GM23338 (cell line): Measurements from ENCODE around the gene CDH15. TPM values are rescaled to one million over a fixed set of nuclear protein-coding genes. Genes with fewer than 3 reads are reported as not detected.

Experiments used
- ATAC-seq: fragments of 200-7000 bp; cut with Tn5 transposase; 3 replicates; pipeline ENCODE4 v1.9.1; 2020
- DNase-seq: peaks from one replicate; pipeline ENCODE4 v3.0.0-alpha.2; 2015; ENCODE audit warnings: low spot score
- H2AFZ ChIP-seq: fragments of 200-600 bp; sonication (generic); 2 replicates; pipeline ENCODE4 v1.8.0; 2016; ENCODE audit warnings: antibody characterized with exemption, mild to moderate bottlenecking, moderate library complexity
- H3F3A ChIP-seq: fragments of 200-600 bp; sonication (generic); replicated peaks from 2 replicates; pipeline ENCODE4 v1.8.0; 2017; ENCODE audit warnings: antibody characterized with exemption, mixed run types, low read depth
- H3K27ac ChIP-seq: fragments of 200-600 bp; sonication (generic); 2 replicates; pipeline ENCODE4 v1.6.1; 2016; ENCODE audit warnings: low read depth
- H3K27me3 ChIP-seq: fragments of 200-600 bp; sonication (generic); 2 replicates; pipeline ENCODE4 v1.8.0; 2016; ENCODE audit warnings: mild to moderate bottlenecking, mixed run types, moderate library complexity; ENCODE audit not compliant: insufficient read depth
- H3K36me3 ChIP-seq: fragments of 200-600 bp; sonication (generic); 2 replicates; pipeline ENCODE4 v1.8.0; 2016; ENCODE audit warnings: mild to moderate bottlenecking; ENCODE audit not compliant: insufficient read depth
- H3K4me1 ChIP-seq: fragments of 200-600 bp; sonication (generic); 2 replicates; pipeline ENCODE4 v1.8.0; 2016; ENCODE audit warnings: mild to moderate bottlenecking, moderate library complexity; ENCODE audit not compliant: insufficient read depth
- H3K4me2 ChIP-seq: fragments of 200-600 bp; sonication (generic); 2 replicates; pipeline ENCODE4 v1.7.1; 2017; ENCODE audit warnings: mixed run types
- H3K4me3 ChIP-seq: fragments of 200-600 bp; sonication (generic); 2 replicates; pipeline ENCODE4 v1.6.1; 2016; ENCODE audit warnings: mixed run types
- H3K79me2 ChIP-seq: fragments of 200-600 bp; sonication (generic); replicated peaks from 2 replicates; pipeline ENCODE4 v1.8.0; 2017; ENCODE audit warnings: mild to moderate bottlenecking; ENCODE audit not compliant: insufficient read depth
- H3K9me2 ChIP-seq: fragments of 200-600 bp; sonication (generic); 2 replicates; pipeline ENCODE4 v1.8.0; 2017; ENCODE audit not compliant: insufficient read depth
- H4K20me1 ChIP-seq: fragments of 200-600 bp; sonication (generic); replicated peaks from 2 replicates; pipeline ENCODE4 v1.8.0; 2017; ENCODE audit warnings: mild to moderate bottlenecking; ENCODE audit not compliant: insufficient read depth
- H3K27ac Mint-ChIP-seq: 2 replicates; pipeline ENCODE4 v1.8.0; 2020; ENCODE audit warnings: inconsistent platforms, mild to moderate bottlenecking, moderate library complexity, mixed read lengths
- H3K27me3 Mint-ChIP-seq: 3 replicates; pipeline ENCODE4 v1.8.0; 2022; ENCODE audit warnings: low read depth, mild to moderate bottlenecking, moderate library complexity, mixed read lengths, inconsistent platforms; ENCODE audit not compliant: insufficient read depth, poor library complexity
- H3K36me3 Mint-ChIP-seq: 3 replicates; pipeline ENCODE4 v1.8.0; 2021; ENCODE audit warnings: low read depth, mild to moderate bottlenecking, inconsistent platforms, moderate library complexity, mixed read lengths
- H3K4me1 Mint-ChIP-seq: 3 replicates; pipeline ENCODE4 v1.8.0; 2020; ENCODE audit warnings: mild to moderate bottlenecking, inconsistent platforms, mixed read lengths
- H3K4me3 Mint-ChIP-seq: 3 replicates; pipeline ENCODE4 v1.8.0; 2021; ENCODE audit warnings: moderate library complexity, mild to moderate bottlenecking, inconsistent platforms, mixed read lengths
- H3K9me3 Mint-ChIP-seq: 3 replicates; pipeline ENCODE4 v1.8.0; 2020; ENCODE audit warnings: moderate library complexity, mild to moderate bottlenecking, inconsistent platforms, mixed read lengths
- CREB1 ChIP-seq: fragments of 250-450 bp; sonication (Bioruptor Pico); IDR thresholded peaks from 2 replicates; pipeline ENCODE4 v1.5.0; 2020; ENCODE audit warnings: low read depth, mild to moderate bottlenecking, moderate library complexity
- CTCF ChIP-seq, 2 experiments: fragments of 200-600 bp in 1 of 2; sonication (generic) in 1 of 2; conservative IDR thresholded peaks; 2 replicates each; pipeline versions ENCODE4 v1.5.1 to v1.6.1; 2016 to 2017; ENCODE audit warnings: antibody characterized with exemption in 2 of 2, low read depth in 2 of 2, mild to moderate bottlenecking in 2 of 2, moderate library complexity in 1 of 2
- EZH2 ChIP-seq: fragments of 200-600 bp; sonication (generic); IDR thresholded peaks from one replicate; pipeline ENCODE4 v1.8.0; 2017; ENCODE audit warnings: antibody characterized with exemption, mild to moderate bottlenecking, low read depth; ENCODE audit not compliant: unreplicated experiment
- EZH2phosphoT487 ChIP-seq: fragments of 200-600 bp; sonication (generic); IDR thresholded peaks from one replicate; pipeline ENCODE4 v1.8.1; 2018; ENCODE audit warnings: antibody characterized with exemption; ENCODE audit not compliant: unreplicated experiment
- JUNB ChIP-seq: IDR thresholded peaks from one replicate; pipeline ENCODE4 v1.6.1; 2016; ENCODE audit warnings: antibody characterized with exemption; ENCODE audit not compliant: unreplicated experiment
- NANOG ChIP-seq: IDR thresholded peaks from 2 replicates; pipeline ENCODE4 v1.6.1; 2016; ENCODE audit warnings: antibody characterized with exemption, borderline replicate concordance
- POLR2AphosphoS5 ChIP-seq: IDR thresholded peaks from 2 replicates; pipeline ENCODE4 v1.6.1; 2016; ENCODE audit warnings: antibody characterized with exemption, low read depth
- REST ChIP-seq: IDR thresholded peaks from one replicate; pipeline ENCODE4 v1.6.1; 2018; ENCODE audit warnings: antibody characterized with exemption; ENCODE audit not compliant: unreplicated experiment
- STAT1 ChIP-seq: IDR thresholded peaks from one replicate; pipeline ENCODE4 v1.6.1; 2016; ENCODE audit warnings: antibody characterized with exemption; ENCODE audit not compliant: unreplicated experiment
- ZNF114 ChIP-seq: fragments of 250-450 bp; sonication (Bioruptor Pico); IDR thresholded peaks from 2 replicates; pipeline ENCODE4 v1.5.0; 2020; ENCODE audit warnings: mild to moderate bottlenecking, moderate library complexity
- ZNF331 ChIP-seq: fragments of 250-450 bp; sonication (Bioruptor Pico); IDR thresholded peaks from 2 replicates; pipeline ENCODE4 v1.5.0; 2020; ENCODE audit warnings: low read depth, mild to moderate bottlenecking, moderate library complexity
- polyA plus RNA-seq: library from polyadenylated mRNA; unstranded; fragments of >200 nt; fragmentation: Nextera tagmentation; extraction: Ambion mirVana; gene quantifications from 2 replicates; pipeline ENCODE4 v1.2.1, GENCODE V29; 2016
- total RNA-seq: library from RNA; depleted of rRNA; stranded (reverse); fragments of >200 nt; shearing (Covaris generic); gene quantifications from 2 replicates; pipeline ENCODE4 v1.2.3, GENCODE V29; 2014
- TF ChIP-seq, protein P1 (sequence below): IDR thresholded peaks from 2 replicates; pipeline ENCODE4 v1.6.1; 2016; ENCODE audit warnings: antibody characterized with exemption

The CDH15 gene
- total and polyA plus RNA-seq, 2 experiments from 2014 or later = 0.61 to 1.0 TPM

GRCh38 chr16:89150981-89151380, 20.6 kb upstream of the CDH15 start (continued):
- TF ChIP-seq STAT1 (no peak), CTCF (conservative IDR thresholded peaks at IDR 0.05; ENCODE audit: low read depth in 2 of 2) (no peak), EZH2phosphoT487 (no peak), NANOG (no peak), ZNF331 (no peak), ZNF114 (no peak)

DNA sequence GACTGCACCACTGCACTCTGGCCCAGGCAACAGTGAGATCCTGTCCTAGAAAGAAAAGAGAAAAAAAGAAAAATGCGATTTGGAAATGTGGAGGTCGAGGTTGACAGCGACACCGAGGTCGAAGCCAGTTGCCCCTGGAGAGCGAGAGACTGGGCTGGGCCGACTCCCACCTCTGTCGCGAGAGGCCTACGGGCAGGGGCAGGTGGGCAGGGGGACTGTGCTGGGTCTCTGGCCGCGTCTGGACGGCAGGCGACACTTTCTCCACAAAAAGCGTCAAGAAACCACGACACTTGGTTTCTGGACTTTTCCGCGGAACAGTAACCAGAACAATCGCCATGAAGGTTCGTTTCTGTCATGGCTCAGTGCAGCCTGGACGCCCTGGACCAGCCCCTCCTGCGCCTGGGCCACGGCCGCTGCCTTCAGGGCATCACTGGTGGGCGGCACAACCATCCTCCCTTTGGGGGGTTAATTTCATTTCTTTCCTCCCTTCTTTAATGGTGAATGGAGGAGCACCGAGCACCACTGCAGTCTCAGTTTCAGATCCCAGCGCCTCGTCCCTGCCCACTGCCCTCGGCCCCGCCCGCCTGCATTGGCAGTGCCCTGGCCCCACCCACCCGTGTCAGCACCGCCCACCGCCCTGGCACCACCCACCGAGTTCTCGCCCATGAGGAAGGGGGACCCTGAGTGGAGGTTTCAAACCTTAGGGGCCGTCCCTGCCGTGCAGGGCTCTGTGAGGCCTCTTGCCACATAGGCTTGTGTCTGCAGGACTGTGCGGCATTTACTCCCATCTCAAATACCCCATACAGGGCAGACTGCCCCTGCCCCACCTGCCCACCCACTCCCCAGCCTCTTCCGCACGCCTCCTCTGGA, 18.5 kb upstream of the CDH15 start:
- H3K36me3 Mint-ChIP-seq = peaks cover 45% of the 10 kb centered on the region
- peaks cover 32% of the 10 kb centered on the region for H3K9me3 Mint-ChIP-seq
- H3K27ac Mint-ChIP-seq = no peak overlapping the region
- Histone ChIP-seq H3K79me2 (no peaks in the 10 kb centered on the region), H3K4me3 (no peak overlapping the region), H3K4me1 (no peaks in the 10 kb centered on the region), H2AFZ (no peak overlapping the region), H3K36me3 (peaks cover 5% of the 10 kb centered on the region; the same call in 1 of the 2 replicates), H3F3A (peaks cover 8% of the 10 kb centered on the region), H3K4me2 (no peak overlapping the region), H3K9me2 (peaks cover under 1% of the 10 kb centered on the region; the same call in 1 of the 2 replicates), H3K27me3 (no peaks in the 10 kb centered on the region), H4K20me1 (no peaks in the 10 kb centered on the region), H3K27ac (no peak overlapping the region)
- peaks cover 23% of the 10 kb centered on the region for H3K27me3 Mint-ChIP-seq
- peaks cover 2% of the 10 kb centered on the region; the same call in 1 of the 3 replicates for H3K4me1 Mint-ChIP-seq
- H3K4me3 Mint-ChIP-seq = peak overlapping the region; percentile 19; the same call in 1 of the 3 replicates
- ATAC-seq (peak; percentile 37), DNase-seq (no peak)
- TF ChIP-seq NANOG = no peak
- no peak for TF ChIP-seq CTCF (conservative IDR thresholded peaks at IDR 0.05; ENCODE audit: low read depth in 2 of 2)
- TF ChIP-seq STAT1 = no peak
- TF ChIP-seq JUNB = no peak
- TF ChIP-seq CREB1 = no peak
- no peak for TF ChIP-seq POLR2AphosphoS5
- no peak for TF ChIP-seq EZH2
- TF ChIP-seq EZH2phosphoT487 = no peak
- TF ChIP-seq REST = no peak
- no peak for TF ChIP-seq ZNF114
- TF ChIP-seq ZNF331 = no peak
- TF ChIP-seq, protein P1, sequence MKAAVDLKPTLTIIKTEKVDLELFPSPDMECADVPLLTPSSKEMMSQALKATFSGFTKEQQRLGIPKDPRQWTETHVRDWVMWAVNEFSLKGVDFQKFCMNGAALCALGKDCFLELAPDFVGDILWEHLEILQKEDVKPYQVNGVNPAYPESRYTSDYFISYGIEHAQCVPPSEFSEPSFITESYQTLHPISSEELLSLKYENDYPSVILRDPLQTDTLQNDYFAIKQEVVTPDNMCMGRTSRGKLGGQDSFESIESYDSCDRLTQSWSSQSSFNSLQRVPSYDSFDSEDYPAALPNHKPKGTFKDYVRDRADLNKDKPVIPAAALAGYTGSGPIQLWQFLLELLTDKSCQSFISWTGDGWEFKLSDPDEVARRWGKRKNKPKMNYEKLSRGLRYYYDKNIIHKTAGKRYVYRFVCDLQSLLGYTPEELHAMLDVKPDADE = no peak
